ENCODE measurements around the gene ABCG1. TPM values are rescaled to one million over a fixed set of nuclear protein-coding genes. Genes with fewer than 3 reads are reported as not detected.

Gene ABCG1
- total and polyA plus RNA-seq, 2 donors (not counting 3 experiments of a cell fraction or from before 2014, with no cell fraction given), result 6.7 to 19.6 TPM

DNA sequence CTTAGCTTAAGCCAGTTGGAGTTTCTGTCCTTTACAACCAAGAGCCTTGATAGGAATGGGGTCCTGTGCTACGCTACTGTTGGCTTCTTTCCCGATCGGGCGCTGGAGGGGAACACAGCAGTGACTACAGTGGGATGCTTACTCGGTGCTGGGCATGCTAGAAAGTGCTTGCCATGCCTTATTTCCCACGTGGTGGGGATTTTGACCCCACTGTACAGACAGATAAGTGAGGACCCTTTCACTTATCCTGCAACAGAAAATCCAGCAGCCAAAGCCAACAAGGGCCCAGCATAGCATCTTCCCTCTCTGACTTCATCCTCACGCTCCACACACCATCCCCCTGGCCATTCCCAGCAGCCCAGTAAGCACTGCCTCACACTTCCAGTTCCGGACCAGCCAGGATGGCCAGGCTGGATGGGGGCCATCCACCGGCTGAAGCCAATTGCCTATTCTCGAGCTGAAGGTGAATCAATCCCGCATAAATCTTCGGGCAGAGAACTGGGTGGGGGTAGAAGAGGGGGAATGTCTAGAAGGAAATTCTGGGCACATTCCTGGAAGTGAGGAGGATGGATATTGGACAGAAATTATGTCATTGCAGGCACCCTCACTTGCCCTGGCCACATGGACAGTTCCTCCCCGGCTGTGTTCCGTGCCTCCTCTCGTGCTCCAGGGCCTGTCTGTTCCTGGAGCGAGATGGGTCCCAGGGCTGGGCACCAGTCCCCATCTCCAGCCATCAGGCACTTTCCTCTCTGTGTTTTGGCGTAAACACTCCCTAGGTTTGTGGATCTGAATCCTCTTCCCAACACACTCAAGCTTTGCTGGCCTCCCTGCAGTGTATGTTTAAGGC lies 2.0 kb upstream of the ABCG1 start:
- Histone ChIP-seq H3K4me2 (ENCODE audit: insufficient read depth, low read length) (no peak overlapping the region), H4K20me1 (replicated peaks; ENCODE audit: control insufficient read depth, extremely low read depth, insufficient read depth, low read length) (no peaks in the 10 kb centered on the region), H3K79me2 (ENCODE audit: control insufficient read depth, insufficient read depth, low read length) (no peaks in the 10 kb centered on the region), H3K9me3 (replicated peaks; ENCODE audit: control insufficient read depth, insufficient read depth, low read length) (no peaks in the 10 kb centered on the region), H3K36me3 (ENCODE audit: control insufficient read depth in 2 of 2, extremely low read depth in 1 of 2, insufficient read depth in 2 of 2, low read length in 2 of 2) (no peaks in the 10 kb centered on the region), H3K9me1 (replicated peaks; ENCODE audit: control insufficient read depth, extremely low read depth, insufficient read depth, low read length) (no peaks in the 10 kb centered on the region), H3K4me3 (replicated peaks in 1 of 3; ENCODE audit: insufficient read depth in 1 of 3, low read depth in 1 of 3, low read length in 3 of 3) (no peak overlapping the region), H3K27me3 (ENCODE audit: control insufficient read depth in 2 of 2, insufficient read depth in 2 of 2, low read length in 2 of 2) (peaks cover 2 to 4% of the 10 kb centered on the region in 2 experiments), H3K9ac (replicated peaks; ENCODE audit: extremely low read depth, insufficient read depth, low read length) (no peak overlapping the region), H3K27ac (ENCODE audit: insufficient read depth, low read depth, low read length) (no peak overlapping the region), H3K4me1 (ENCODE audit: control insufficient read depth, extremely low read depth, insufficient read depth, low read length) (peaks cover 19% of the 10 kb centered on the region), H2AFZ (ENCODE audit: low read depth, low read length) (no peak overlapping the region)
- no peak for FAIRE-seq
- TF ChIP-seq GATA2 (IDR thresholded peaks at IDR 0.05; ENCODE audit: insufficient read depth, insufficient read length, low read depth, low read length) (no peak), FOS (IDR thresholded peaks at IDR 0.05; ENCODE audit: borderline replicate concordance, insufficient read depth, low read length) (no peak), MYC (IDR thresholded peaks at IDR 0.05; ENCODE audit: low read depth, low read length) (no peak), JUN (IDR thresholded peaks at IDR 0.05; ENCODE audit: borderline replicate concordance, insufficient read depth, insufficient read length, low read depth) (no peak), POLR2AphosphoS5 (IDR thresholded peaks at IDR 0.05; ENCODE audit: insufficient read depth, low read depth, low read length) (no peak), EZH2 (IDR thresholded peaks at IDR 0.05; ENCODE audit: borderline replicate concordance, low read depth, low read length, severe bottlenecking) (no peak), POLR2A (IDR thresholded peaks at IDR 0.05; ENCODE audit: low read depth, low read length) (no peak)
- TF ChIP-seq, protein P1, sequence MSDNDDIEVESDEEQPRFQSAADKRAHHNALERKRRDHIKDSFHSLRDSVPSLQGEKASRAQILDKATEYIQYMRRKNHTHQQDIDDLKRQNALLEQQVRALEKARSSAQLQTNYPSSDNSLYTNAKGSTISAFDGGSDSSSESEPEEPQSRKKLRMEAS (IDR thresholded peaks at IDR 0.05; ENCODE audit: insufficient read depth, insufficient read length), result no peak
- TF ChIP-seq, protein P2, sequence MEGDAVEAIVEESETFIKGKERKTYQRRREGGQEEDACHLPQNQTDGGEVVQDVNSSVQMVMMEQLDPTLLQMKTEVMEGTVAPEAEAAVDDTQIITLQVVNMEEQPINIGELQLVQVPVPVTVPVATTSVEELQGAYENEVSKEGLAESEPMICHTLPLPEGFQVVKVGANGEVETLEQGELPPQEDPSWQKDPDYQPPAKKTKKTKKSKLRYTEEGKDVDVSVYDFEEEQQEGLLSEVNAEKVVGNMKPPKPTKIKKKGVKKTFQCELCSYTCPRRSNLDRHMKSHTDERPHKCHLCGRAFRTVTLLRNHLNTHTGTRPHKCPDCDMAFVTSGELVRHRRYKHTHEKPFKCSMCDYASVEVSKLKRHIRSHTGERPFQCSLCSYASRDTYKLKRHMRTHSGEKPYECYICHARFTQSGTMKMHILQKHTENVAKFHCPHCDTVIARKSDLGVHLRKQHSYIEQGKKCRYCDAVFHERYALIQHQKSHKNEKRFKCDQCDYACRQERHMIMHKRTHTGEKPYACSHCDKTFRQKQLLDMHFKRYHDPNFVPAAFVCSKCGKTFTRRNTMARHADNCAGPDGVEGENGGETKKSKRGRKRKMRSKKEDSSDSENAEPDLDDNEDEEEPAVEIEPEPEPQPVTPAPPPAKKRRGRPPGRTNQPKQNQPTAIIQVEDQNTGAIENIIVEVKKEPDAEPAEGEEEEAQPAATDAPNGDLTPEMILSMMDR (IDR thresholded peaks at IDR 0.05; ENCODE audit: extremely low read depth in 1 of 2, insufficient read depth in 1 of 2, low read depth in 1 of 2, low read length in 2 of 2), result no peak
- no TSS peak for BruUV-seq (replicated peaks)
- dilution Hi-C loops (cut with MboI; ENCODE audit: extremely low pct_ligation_motif_present, low sequenced_read_pairs), result no loop called here
- no peak for DNase-seq (ENCODE audit: low read depth, low spot score)
- CTCF ChIA-PET, result interaction anchor here (0.7 to 1.0 kb wide), 2 partner anchors 33 to 42 kb away, joined by 3 to 4 read pairs; no protein-coding TSS in a partner anchor
- POLR2A ChIA-PET, result no interaction called here
- intact Hi-C loops (cut with micrococcal nuclease), result no loop called here

Measured in endothelial cell of umbilical vein (primary cell).